Tibial artery (tissue), 4 donors: ENCODE results near the gene CKS1B.

Source experiments
- DNase-seq, 2 donors: peaks; one replicate each; pipeline ENCODE4 v3.0.0-alpha.2; 2019
- H3K27ac ChIP-seq, 2 donors: fragments of 200-600 bp; sonication (generic) in 1 of 2; 1 replicate in 1 of 2; 2 replicates in 1 of 2; pipeline ENCODE4 v1.5.1; 2018 to 2019; ENCODE audit warnings: mild to moderate bottlenecking in 1 of 2
- H3K27me3 ChIP-seq, 2 donors: fragments of 200-600 bp; sonication (generic) in 1 of 2; one replicate each; pipeline versions ENCODE4 v1.5.1 to v1.6.0; 2016 to 2019
- H3K36me3 ChIP-seq, 3 donors: fragments of 200-600 bp; sonication (generic) in 2 of 3; one replicate each; pipeline ENCODE4 v1.5.1; 2016 to 2019; ENCODE audit warnings: mild to moderate bottlenecking in 2 of 3
- H3K4me1 ChIP-seq, 4 donors: fragments of 200-600 bp; sonication (generic) in 2 of 4; 1 replicate in 3 of 4; 2 replicates in 1 of 4; pipeline ENCODE4 v1.5.1; 2016 to 2019
- H3K4me3 ChIP-seq, 2 donors: fragments of 200-600 bp; sonication (generic) in 1 of 2; 1 replicate in 1 of 2; 2 replicates in 1 of 2; pipeline ENCODE4 v1.5.1; 2018 to 2019; ENCODE audit warnings: mild to moderate bottlenecking in 2 of 2
- H3K9me3 ChIP-seq, 3 donors: fragments of 200-600 bp; sonication (generic) in 1 of 3; one replicate each; pipeline ENCODE4 v1.5.1; 2016 to 2019
- intact Hi-C: fragments of 100-400 bp; cut with DNase I; formaldehyde crosslinking; loops from one replicate; pipeline ENCODE4 v1.15.0; 2023; ENCODE audit warnings: low total_unique reads
- TF ChIP-seq, protein P1 (sequence below), 2 experiments: fragments of 200-600 bp in 1 of 2; fragments of 450-650 bp in 1 of 2; IDR thresholded peaks; one replicate each; pipeline ENCODE4 v1.5.1; 2017 to 2019; ENCODE audit warnings: antibody characterized with exemption in 2 of 2, mild to moderate bottlenecking in 1 of 2, moderate library complexity in 1 of 2

Gene CKS1B

DNA sequence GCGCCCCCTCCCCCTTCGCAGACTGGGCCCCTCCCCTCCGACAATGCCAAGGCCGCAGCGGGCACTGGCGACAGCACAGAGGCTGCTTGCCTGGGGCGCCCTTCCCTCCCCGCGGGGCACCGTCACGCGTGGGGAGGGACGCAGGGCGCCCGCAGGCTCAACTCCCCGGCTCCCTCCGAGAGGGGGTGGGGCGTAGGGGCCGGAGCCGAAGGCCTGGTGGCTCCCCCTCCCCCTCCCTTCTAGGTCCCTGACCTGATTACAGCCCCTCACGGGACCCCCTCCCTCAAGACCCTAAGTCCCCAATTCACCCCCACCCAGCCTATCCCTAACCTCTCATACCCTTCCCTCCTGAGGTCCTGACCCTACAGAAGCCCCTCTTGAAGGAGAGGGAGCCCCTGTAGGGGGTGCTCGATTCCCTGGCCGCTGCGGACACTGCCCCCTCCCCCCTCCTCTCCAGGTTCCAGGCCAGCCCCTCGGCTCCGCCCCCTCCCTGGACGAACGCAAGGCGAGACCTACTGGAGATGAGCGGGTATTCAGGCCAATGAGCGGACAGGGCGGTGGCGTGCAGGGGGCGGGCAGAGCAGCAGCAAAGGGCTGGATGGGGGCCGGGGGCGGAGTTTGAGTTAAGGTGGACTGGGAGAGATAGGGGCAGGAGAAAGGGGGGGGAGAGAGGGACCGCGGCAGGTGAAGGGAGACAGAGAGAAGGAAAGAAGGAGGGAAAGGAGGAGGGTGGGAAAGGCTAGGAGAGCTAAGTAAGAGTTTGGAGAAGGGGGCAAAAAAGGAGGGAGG lies 27.4 kb downstream of the CKS1B start:
- DNase-seq: peak; percentile 100
- Histone ChIP-seq H3K36me3 (no peaks in the 10 kb centered on the region), H3K27me3 (no peaks in the 10 kb centered on the region), H3K9me3 (no peaks in the 10 kb centered on the region), H3K4me3 (peak overlapping the region; percentile 87 to 96), H3K27ac (peak overlapping the region; percentile 95 to 96), H3K4me1 (peaks cover 0 to 49% (median 47%) of the 10 kb centered on the region in 4 donors)
- intact Hi-C loops: loop anchor here (1.0 kb wide), 1 partner anchor 28 kb away; the partner anchor contains the start of gene CKS1B
- TF ChIP-seq, protein P1, sequence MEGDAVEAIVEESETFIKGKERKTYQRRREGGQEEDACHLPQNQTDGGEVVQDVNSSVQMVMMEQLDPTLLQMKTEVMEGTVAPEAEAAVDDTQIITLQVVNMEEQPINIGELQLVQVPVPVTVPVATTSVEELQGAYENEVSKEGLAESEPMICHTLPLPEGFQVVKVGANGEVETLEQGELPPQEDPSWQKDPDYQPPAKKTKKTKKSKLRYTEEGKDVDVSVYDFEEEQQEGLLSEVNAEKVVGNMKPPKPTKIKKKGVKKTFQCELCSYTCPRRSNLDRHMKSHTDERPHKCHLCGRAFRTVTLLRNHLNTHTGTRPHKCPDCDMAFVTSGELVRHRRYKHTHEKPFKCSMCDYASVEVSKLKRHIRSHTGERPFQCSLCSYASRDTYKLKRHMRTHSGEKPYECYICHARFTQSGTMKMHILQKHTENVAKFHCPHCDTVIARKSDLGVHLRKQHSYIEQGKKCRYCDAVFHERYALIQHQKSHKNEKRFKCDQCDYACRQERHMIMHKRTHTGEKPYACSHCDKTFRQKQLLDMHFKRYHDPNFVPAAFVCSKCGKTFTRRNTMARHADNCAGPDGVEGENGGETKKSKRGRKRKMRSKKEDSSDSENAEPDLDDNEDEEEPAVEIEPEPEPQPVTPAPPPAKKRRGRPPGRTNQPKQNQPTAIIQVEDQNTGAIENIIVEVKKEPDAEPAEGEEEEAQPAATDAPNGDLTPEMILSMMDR (IDR thresholded peaks at IDR 0.05): peak; percentile 13 to 33

DNA sequence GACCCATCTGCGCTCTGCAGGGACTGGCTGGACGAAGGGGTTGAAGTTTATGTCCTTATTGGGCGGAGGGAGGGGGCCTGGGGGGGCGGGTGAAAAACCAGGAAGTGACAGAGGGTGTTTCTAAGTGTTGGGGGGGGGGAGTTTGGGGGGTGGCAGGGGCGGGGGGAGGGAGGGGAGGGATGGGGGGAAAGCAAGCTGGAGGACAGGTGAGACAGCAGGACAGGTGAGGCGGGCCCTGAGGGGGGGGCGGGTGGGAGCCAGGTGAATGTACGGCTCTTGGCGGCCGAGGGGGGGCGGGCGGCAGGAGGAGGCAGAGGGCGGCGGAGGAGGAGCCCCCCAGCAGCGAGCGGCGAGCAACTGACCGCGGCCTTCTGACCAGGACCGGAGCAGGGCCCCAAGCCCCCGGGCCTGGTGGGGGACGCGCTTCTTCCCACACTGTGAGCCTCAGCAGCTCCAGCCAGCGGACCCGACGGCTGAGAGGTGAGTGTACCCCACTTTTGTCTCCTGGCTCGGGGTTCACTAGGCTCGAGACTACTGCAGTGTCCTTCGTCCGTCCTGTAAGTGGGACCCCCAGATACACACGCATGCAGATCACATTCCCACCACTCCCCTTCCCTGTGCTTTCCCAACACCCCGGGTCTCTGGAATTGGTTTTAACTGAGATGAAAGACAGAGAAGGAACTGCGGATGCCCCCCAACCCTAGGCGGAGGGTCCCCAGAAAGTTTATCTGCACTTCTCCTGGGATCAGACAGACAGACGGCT lies 28.2 kb downstream of the CKS1B start, which contains the start of gene ZBTB7B:
ZBTB7B (plus strand) TSS at position 339 of the 763 bp plus-strand sequence. CDS start 11,859 bp downstream, outside the sequence.
- H3K4me3 ChIP-seq: peak within 1 kb of the TSS; percentile 87 to 96
- intact Hi-C loops: no loop called here
- peak within 1 kb of the TSS; percentile 95 to 96 for H3K27ac ChIP-seq
- H3K9me3 ChIP-seq: no peaks in the 10 kb centered on the region
- TF ChIP-seq, protein P1 (IDR thresholded peaks at IDR 0.05): no peak
- H3K27me3 ChIP-seq: no peaks in the 10 kb centered on the region
- H3K36me3 ChIP-seq: no peaks in the 10 kb centered on the region
- peak in 1 of 2 donors; percentile 49 for DNase-seq
- H3K4me1 ChIP-seq: peaks cover 0 to 57% (median 55%) of the 10 kb centered on the region in 4 donors

DNA sequence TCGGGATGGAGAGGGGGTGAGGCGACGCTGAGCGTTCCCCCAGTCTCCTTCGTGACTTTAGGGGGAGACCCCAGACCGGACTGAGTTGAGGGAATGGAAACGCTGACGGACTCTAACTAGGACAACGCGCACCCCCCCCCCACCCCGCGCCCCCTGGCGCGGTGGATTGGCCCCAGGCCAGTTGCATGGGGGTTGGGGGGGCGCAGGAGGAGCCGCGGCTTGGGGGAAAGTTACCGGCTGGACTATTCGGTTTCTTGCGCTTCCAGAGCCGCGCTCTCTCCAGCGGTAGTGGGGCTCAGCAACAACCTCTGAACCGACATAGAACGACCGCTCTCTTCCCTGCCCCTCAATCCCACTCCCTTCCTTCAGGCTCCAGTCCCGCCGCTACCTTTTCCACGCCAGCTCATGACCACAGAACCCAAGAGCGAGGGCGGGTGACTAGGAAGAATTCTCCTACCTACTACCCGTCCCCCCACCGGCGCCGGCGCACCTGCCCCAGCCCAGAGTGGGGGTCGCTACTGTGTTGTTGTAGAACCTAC lies 28.8 kb downstream of the CKS1B start:
- intact Hi-C loops: no loop called here

DNA sequence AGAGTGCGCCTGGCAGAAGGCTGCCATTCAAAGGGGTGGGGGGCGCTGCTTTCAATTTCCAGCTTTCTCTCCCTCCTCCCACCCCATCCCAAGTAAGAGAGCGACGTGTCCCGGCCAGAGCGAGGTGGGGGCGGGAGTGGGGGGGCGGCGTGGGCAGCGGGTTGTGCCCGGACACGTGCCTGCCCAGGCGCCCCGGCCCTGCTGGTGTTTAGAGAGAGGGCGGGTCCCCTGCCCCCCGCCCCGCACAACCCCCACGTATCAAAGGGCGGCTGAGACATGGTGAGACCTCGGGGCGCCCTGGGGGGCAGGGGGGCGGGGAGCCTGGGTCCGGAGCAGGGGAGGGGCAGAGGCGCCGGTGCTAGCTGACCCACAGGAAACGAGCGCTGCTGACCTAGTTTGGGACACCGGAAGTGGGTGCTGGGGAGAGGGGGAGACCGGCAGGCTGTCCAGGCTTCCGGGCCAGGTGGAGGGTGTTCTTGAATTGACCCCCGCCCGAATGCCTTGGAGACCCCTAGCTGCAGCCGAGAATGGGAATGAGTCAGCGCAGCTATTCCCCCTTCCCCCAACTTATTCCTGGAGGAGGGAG lies 29.4 kb downstream of the CKS1B start:
- peaks cover 0 to 66% (median 62%) of the 10 kb centered on the region in 4 donors for H3K4me1 ChIP-seq
- peak overlapping the region; percentile 87 to 96 for H3K4me3 ChIP-seq

More for the DNA sequence above, 28.8 kb downstream of the CKS1B start:
- DNase-seq: peak in 1 of 2 donors; percentile 55
- TF ChIP-seq, protein P1 (IDR thresholded peaks at IDR 0.05): no peak
- Histone ChIP-seq H3K4me3 (peak overlapping the region; percentile 87 to 96), H3K4me1 (peaks cover 0 to 63% (median 61%) of the 10 kb centered on the region in 4 donors), H3K9me3 (no peaks in the 10 kb centered on the region), H3K27ac (peak overlapping the region; percentile 95 to 96), H3K27me3 (no peaks in the 10 kb centered on the region), H3K36me3 (no peaks in the 10 kb centered on the region)

More for the DNA sequence above, 29.4 kb downstream of the CKS1B start:
- H3K36me3 ChIP-seq: no peaks in the 10 kb centered on the region
- H3K27me3 ChIP-seq: no peaks in the 10 kb centered on the region
- peak; percentile 77 to 88 for DNase-seq
- H3K27ac ChIP-seq: peak overlapping the region; percentile 95 to 96
- H3K9me3 ChIP-seq: no peaks in the 10 kb centered on the region
- intact Hi-C loops: no loop called here
- TF ChIP-seq, protein P1 (IDR thresholded peaks at IDR 0.05): no peak
